Subcutaneous abdominal adipose tissue (tissue), 5 donors: ENCODE measurements around the gene KCNIP1.

Source experiments
- H3K27ac ChIP-seq: one replicate; pipeline ENCODE4 v1.7.0; 2013; ENCODE audit warnings: low read depth, mild to moderate bottlenecking, inconsistent platforms, low read length, moderate library complexity
- H3K27me3 ChIP-seq, 5 donors: one replicate each; pipeline ENCODE4 v1.7.0; 2013; ENCODE audit warnings: low read length in 5 of 5, inconsistent platforms in 1 of 5; ENCODE audit not compliant: control insufficient read depth in 5 of 5, insufficient read depth in 4 of 5
- H3K36me3 ChIP-seq, 5 donors: one replicate each; pipeline ENCODE4 v1.7.0; 2013; ENCODE audit warnings: low read length in 5 of 5; ENCODE audit not compliant: control insufficient read depth in 5 of 5, insufficient read depth in 5 of 5
- H3K4me1 ChIP-seq, 5 donors: one replicate each; pipeline ENCODE4 v1.7.0; 2013; ENCODE audit warnings: low read length in 5 of 5, mild to moderate bottlenecking in 3 of 5, moderate library complexity in 1 of 5; ENCODE audit not compliant: control insufficient read depth in 5 of 5, insufficient read depth in 5 of 5
- H3K4me3 ChIP-seq, 5 donors: one replicate each; pipeline ENCODE4 v1.7.0; 2013; ENCODE audit warnings: low read length in 5 of 5, low read depth in 1 of 5
- H3K9ac ChIP-seq, 5 donors: one replicate each; pipeline ENCODE4 v1.7.0; 2013; ENCODE audit warnings: low read length in 5 of 5, mild to moderate bottlenecking in 4 of 5, moderate library complexity in 3 of 5
- H3K9me3 ChIP-seq, 5 donors: one replicate each; pipeline ENCODE4 v1.7.0; 2013; ENCODE audit warnings: low read length in 5 of 5; ENCODE audit not compliant: control insufficient read depth in 5 of 5
- donor health status: healthy.
- donor health status: healthy.
- donor health status: healthy.
- donor health status: healthy.
- donor health status: healthy.

KCNIP1 gene

GRCh38 chr5:170570476-170570875 lies 66.7 kb downstream of the KCNIP1 start:
- H3K36me3 ChIP-seq: no peaks in the 10 kb centered on the region
- H3K4me3 ChIP-seq: no peak overlapping the region
- no peak overlapping the region for H3K9ac ChIP-seq
- H3K9me3 ChIP-seq: peaks cover 0 to 2% (median 0%) of the 10 kb centered on the region in 5 donors
- no peak overlapping the region for H3K27ac ChIP-seq
- H3K4me1 ChIP-seq: peaks cover 0 to 14% (median 6%) of the 10 kb centered on the region in 5 donors
- H3K27me3 ChIP-seq: peaks cover 7 to 22% (median 13%) of the 10 kb centered on the region in 5 donors

DNA sequence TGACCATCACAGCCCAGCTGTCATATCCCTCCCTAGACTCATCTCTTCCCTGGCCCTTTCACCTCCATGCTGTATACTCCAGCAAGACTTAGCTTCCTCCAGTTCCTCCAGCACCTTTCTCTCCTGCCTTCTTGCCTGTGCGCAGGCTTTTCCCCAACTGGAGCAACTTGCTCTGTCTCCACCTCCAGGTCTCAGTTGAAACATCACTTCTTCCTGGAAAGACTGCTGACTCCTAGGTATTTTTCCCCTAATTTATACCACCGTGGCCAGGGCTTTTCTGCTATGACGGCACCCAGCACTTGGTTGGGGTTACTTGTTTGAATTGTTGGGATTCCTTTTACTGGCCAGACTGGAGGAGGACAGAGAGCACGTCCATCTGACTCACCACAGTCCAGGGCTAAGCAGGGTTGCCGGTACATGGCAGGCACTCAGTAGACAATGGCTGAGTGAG lies 67.5 kb downstream of the KCNIP1 start:
- peaks cover 7 to 25% (median 16%) of the 10 kb centered on the region in 5 donors for H3K27me3 ChIP-seq
- no peaks in the 10 kb centered on the region for H3K36me3 ChIP-seq
- H3K9ac ChIP-seq: no peak overlapping the region
- no peak overlapping the region for H3K4me3 ChIP-seq
- H3K4me1 ChIP-seq: peaks cover 0 to 14% (median 6%) of the 10 kb centered on the region in 5 donors
- H3K9me3 ChIP-seq: peaks cover 0 to 7% (median 4%) of the 10 kb centered on the region in 5 donors
- H3K27ac ChIP-seq: no peak overlapping the region

DNA sequence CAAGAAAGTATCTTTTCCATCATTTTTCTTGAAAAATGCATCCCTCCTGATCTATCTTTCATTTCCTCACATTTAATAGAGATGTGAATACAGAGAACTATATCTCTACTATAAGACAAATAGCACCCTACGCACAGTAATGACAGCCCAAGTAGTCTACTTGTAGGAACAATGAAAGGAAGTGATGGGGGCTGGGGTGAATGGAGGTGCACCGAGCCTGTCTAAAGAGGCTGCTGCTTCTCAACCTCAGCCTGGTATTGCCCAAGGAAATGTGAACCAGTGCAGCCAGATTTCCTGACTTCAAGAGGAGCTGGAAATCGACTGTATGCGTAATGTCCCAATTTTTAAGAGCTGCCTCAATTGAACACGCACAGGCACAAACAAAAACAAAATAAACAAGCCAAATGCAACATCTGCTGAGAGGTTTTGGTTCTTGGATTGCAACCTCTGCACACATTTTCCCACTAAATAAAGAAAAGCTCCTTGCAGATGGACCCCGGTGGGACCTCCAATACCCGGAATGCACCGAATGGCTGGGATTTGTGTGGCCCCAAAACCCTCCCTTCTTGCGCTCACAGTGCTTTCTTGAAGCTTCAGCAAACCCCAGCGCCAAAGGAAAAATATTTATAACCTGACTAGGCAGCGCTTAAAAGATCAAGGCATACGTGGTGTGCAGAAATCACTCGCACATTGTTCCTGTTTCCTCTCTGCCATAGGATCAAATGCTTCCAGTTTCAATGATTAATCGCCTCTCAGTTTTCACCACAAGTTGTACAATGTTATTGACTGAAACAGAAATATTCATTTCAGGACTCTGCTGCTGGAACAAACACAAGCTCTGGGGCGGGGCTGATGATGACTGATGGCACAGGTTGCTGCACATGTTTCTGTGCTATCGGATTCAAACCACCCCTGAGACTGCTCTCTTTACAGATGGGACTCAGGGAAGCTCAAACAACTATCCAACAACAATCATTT lies 68.3 kb downstream of the KCNIP1 start:
- Histone ChIP-seq H3K9me3 (peaks cover 0 to 7% (median 4%) of the 10 kb centered on the region in 5 donors), H3K9ac (no peak overlapping the region), H3K4me3 (peak overlapping the region in 3 of 5 donors; percentile 34 to 46 (median 43)), H3K4me1 (peaks cover 0 to 14% (median 6%) of the 10 kb centered on the region in 5 donors), H3K27me3 (peaks cover 7 to 27% (median 16%) of the 10 kb centered on the region in 5 donors), H3K36me3 (no peaks in the 10 kb centered on the region), H3K27ac (no peak overlapping the region)

- no peaks in the 10 kb centered on the region for H3K36me3 ChIP-seq
- H3K4me3 ChIP-seq: no peak overlapping the region
- H3K27me3 ChIP-seq: peaks cover 7 to 27% (median 16%) of the 10 kb centered on the region in 5 donors
- H3K9me3 ChIP-seq: peaks cover 0 to 7% (median 4%) of the 10 kb centered on the region in 5 donors
- H3K27ac ChIP-seq: no peak overlapping the region
- H3K4me1 ChIP-seq: peaks cover 0 to 14% (median 6%) of the 10 kb centered on the region in 5 donors
- no peak overlapping the region for H3K9ac ChIP-seq
Measured at GRCh38 chr5:170573114-170573513, 69.3 kb downstream of the KCNIP1 start.

DNA sequence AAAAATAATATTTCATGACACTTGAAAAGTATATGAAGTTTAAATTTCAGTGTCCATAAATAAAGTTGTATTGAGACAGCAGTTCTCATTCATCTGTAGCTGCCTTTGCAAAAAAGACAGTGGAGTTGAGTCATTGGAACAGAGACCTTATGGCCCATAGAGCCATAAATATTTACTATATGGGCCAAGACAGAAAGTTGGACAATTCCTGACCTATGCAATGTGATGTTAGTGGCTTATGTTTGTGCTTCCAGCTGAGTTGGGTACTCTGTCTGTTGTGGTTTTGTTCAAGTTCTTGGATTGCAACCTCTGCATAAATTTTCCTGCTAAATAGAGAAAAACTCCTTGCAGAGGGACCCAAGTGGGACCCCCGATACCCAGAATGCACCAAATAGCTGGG lies 69.8 kb downstream of the KCNIP1 start:
- H3K4me3 ChIP-seq: no peak overlapping the region
- no peaks in the 10 kb centered on the region for H3K36me3 ChIP-seq
- peaks cover 0 to 14% (median 6%) of the 10 kb centered on the region in 5 donors for H3K4me1 ChIP-seq
- H3K27me3 ChIP-seq: peaks cover 7 to 27% (median 16%) of the 10 kb centered on the region in 5 donors
- no peak overlapping the region for H3K9ac ChIP-seq
- peaks cover 3 to 8% (median 5%) of the 10 kb centered on the region in 5 donors for H3K9me3 ChIP-seq
- no peak overlapping the region for H3K27ac ChIP-seq

- H3K4me1 ChIP-seq: peaks cover 0 to 9% (median 6%) of the 10 kb centered on the region in 5 donors
- no peak overlapping the region for H3K4me3 ChIP-seq
- H3K27me3 ChIP-seq: peaks cover 2 to 19% (median 11%) of the 10 kb centered on the region in 5 donors
- no peaks in the 10 kb centered on the region for H3K36me3 ChIP-seq
- no peak overlapping the region for H3K27ac ChIP-seq
- peaks cover 7 to 14% (median 10%) of the 10 kb centered on the region in 5 donors for H3K9me3 ChIP-seq
- no peak overlapping the region for H3K9ac ChIP-seq
Measured at GRCh38 chr5:170576602-170577535, 73.0 kb downstream of the KCNIP1 start.

- H3K9me3 ChIP-seq: peaks cover 7 to 14% (median 10%) of the 10 kb centered on the region in 5 donors
- no peaks in the 10 kb centered on the region for H3K4me1 ChIP-seq
- no peak overlapping the region for H3K9ac ChIP-seq
- H3K27ac ChIP-seq: no peak overlapping the region
- peaks cover 0 to 7% (median 6%) of the 10 kb centered on the region in 5 donors for H3K27me3 ChIP-seq
- no peak overlapping the region for H3K4me3 ChIP-seq
- H3K36me3 ChIP-seq: no peaks in the 10 kb centered on the region
Measured at GRCh38 chr5:170579601-170580000, 75.8 kb downstream of the KCNIP1 start.

GRCh38 chr5:170581211-170581610 lies 77.4 kb downstream of the KCNIP1 start:
- Histone ChIP-seq H3K4me1 (no peaks in the 10 kb centered on the region), H3K27ac (no peak overlapping the region), H3K36me3 (no peaks in the 10 kb centered on the region), H3K9ac (no peak overlapping the region), H3K27me3 (peaks cover 2 to 4% (median 3%) of the 10 kb centered on the region in 5 donors), H3K9me3 (peaks cover 4 to 10% (median 6%) of the 10 kb centered on the region in 5 donors), H3K4me3 (no peak overlapping the region)

GRCh38 chr5:170582644-170583330 lies 79.0 kb downstream of the KCNIP1 start:
- H3K27ac ChIP-seq: no peak overlapping the region
- no peaks in the 10 kb centered on the region for H3K36me3 ChIP-seq
- H3K27me3 ChIP-seq: peaks cover 0 to 3% (median 2%) of the 10 kb centered on the region in 5 donors
- H3K4me1 ChIP-seq: no peaks in the 10 kb centered on the region
- H3K9ac ChIP-seq: no peak overlapping the region
- H3K9me3 ChIP-seq: peaks cover 4 to 10% (median 7%) of the 10 kb centered on the region in 5 donors
- no peak overlapping the region for H3K4me3 ChIP-seq
